SK-N-SH treated with all-trans-retinoic acid at 6 μM for 48 hours (cell line): ENCODE measurements around the gene IKBKE.

Source experiments
- ATAC-seq: fragments of 200-7000 bp; cut with Tn5 transposase; 3 replicates; pipeline ENCODE4 v1.9.1; 2020; ENCODE audit warnings: mild to moderate bottlenecking, moderate library complexity
- ARNTL ChIP-seq: fragments of 450-650 bp; formaldehyde crosslinking; IDR thresholded peaks from 2 replicates; pipeline ENCODE4 v1.5.0; 2020; ENCODE audit warnings: low read depth, mild to moderate bottlenecking, moderate library complexity, borderline replicate concordance
- BACH2 ChIP-seq: fragments of 250-450 bp; sonication (Bioruptor Pico); IDR thresholded peaks from 2 replicates; pipeline ENCODE4 v1.9.0; 2021; ENCODE audit warnings: mild to moderate bottlenecking, borderline replicate concordance
- CREB5 ChIP-seq: fragments of 250-450 bp; sonication (Bioruptor Pico); IDR thresholded peaks from 2 replicates; pipeline ENCODE4 v1.5.1; 2020; ENCODE audit warnings: low read depth, mild to moderate bottlenecking, moderate library complexity
- CSDC2 ChIP-seq: fragments of 250-450 bp; sonication (Bioruptor Pico); IDR thresholded peaks from 2 replicates; pipeline ENCODE4 v1.5.0; 2020; ENCODE audit warnings: mild to moderate bottlenecking, moderate library complexity
- CSRNP3 ChIP-seq: fragments of 250-450 bp; sonication (Bioruptor Pico); IDR thresholded peaks from 2 replicates; pipeline ENCODE4 v1.5.1; 2021; ENCODE audit warnings: mild to moderate bottlenecking, moderate library complexity
- ESRRG ChIP-seq: fragments of 250-450 bp; sonication (Bioruptor Pico); IDR thresholded peaks from 2 replicates; pipeline ENCODE4 v1.6.1; 2021; ENCODE audit warnings: mild to moderate bottlenecking
- GLIS3 ChIP-seq: fragments of 250-450 bp; sonication (Bioruptor Pico); IDR thresholded peaks from 2 replicates; pipeline ENCODE4 v1.5.0; 2020; ENCODE audit warnings: mild to moderate bottlenecking, moderate library complexity
- OSR1 ChIP-seq: fragments of 250-450 bp; sonication (Bioruptor Pico); IDR thresholded peaks from 2 replicates; pipeline ENCODE4 v1.8.0; 2022; ENCODE audit warnings: moderate library complexity, mild to moderate bottlenecking, inconsistent platforms
- POU6F1 ChIP-seq: fragments of 250-450 bp; sonication (Bioruptor Pico); IDR thresholded peaks from 2 replicates; pipeline ENCODE4 v1.8.0; 2021; ENCODE audit warnings: low read depth, mild to moderate bottlenecking, moderate library complexity, borderline replicate concordance
- PPARA ChIP-seq: fragments of 250-450 bp; sonication (Bioruptor Pico); IDR thresholded peaks from 2 replicates; pipeline ENCODE4 v1.5.0; 2020; ENCODE audit warnings: mild to moderate bottlenecking, borderline replicate concordance
- RARB ChIP-seq: fragments of 250-450 bp; sonication (Bioruptor Pico); IDR thresholded peaks from 2 replicates; pipeline ENCODE4 v1.8.0; 2021; ENCODE audit warnings: mild to moderate bottlenecking, moderate library complexity
- TCF4 ChIP-seq: fragments of 250-450 bp; sonication (Bioruptor Pico); IDR thresholded peaks from 2 replicates; pipeline ENCODE4 v1.8.0; 2021; ENCODE audit warnings: mild to moderate bottlenecking, moderate library complexity, borderline replicate concordance
- TOX ChIP-seq: fragments of 250-450 bp; sonication (Bioruptor Pico); IDR thresholded peaks from 2 replicates; pipeline ENCODE4 v1.8.0; 2021; ENCODE audit warnings: mild to moderate bottlenecking, moderate library complexity, borderline replicate concordance
- ZC3H10 ChIP-seq: fragments of 250-450 bp; sonication (Bioruptor Pico); IDR thresholded peaks from 2 replicates; pipeline ENCODE4 v1.5.1; 2021; ENCODE audit warnings: mild to moderate bottlenecking, moderate library complexity
- ZFP30 ChIP-seq: fragments of 450-650 bp; formaldehyde crosslinking; IDR thresholded peaks from 2 replicates; pipeline ENCODE4 v1.5.0; 2022; ENCODE audit warnings: mild to moderate bottlenecking, moderate library complexity
- ZNF565 ChIP-seq: fragments of 450-650 bp; formaldehyde crosslinking; conservative IDR thresholded peaks from 2 replicates; pipeline ENCODE4 v1.5.0; 2020; ENCODE audit warnings: low read depth, mild to moderate bottlenecking, moderate library complexity
- ZNF70 ChIP-seq: fragments of 450-650 bp; formaldehyde crosslinking; IDR thresholded peaks from 2 replicates; pipeline ENCODE4 v1.5.0; 2020; ENCODE audit warnings: mild to moderate bottlenecking, moderate library complexity
- ZNF8 ChIP-seq: fragments of 450-650 bp; formaldehyde crosslinking; IDR thresholded peaks from 2 replicates; pipeline ENCODE4 v1.5.0; 2020; ENCODE audit warnings: mild to moderate bottlenecking, moderate library complexity
- TF ChIP-seq, protein P1 (sequence below): fragments of 250-450 bp; sonication (Bioruptor Pico); IDR thresholded peaks from 2 replicates; pipeline ENCODE4 v1.5.0; 2020; ENCODE audit warnings: mild to moderate bottlenecking, moderate library complexity
- TF ChIP-seq, protein P2 (sequence below): fragments of 250-450 bp; sonication (Bioruptor Pico); IDR thresholded peaks from 2 replicates; pipeline ENCODE4 v1.8.0; 2020; ENCODE audit warnings: mild to moderate bottlenecking, moderate library complexity, borderline replicate concordance

IKBKE gene

GRCh38 chr1:206451134-206451686 is 19.1 kb upstream of the IKBKE start (continued):
- no peak for TF ChIP-seq PPARA (CRISPR knock-in tag)

- no peak for ATAC-seq
- TF ChIP-seq ZNF8 (no peak), ZNF70 (no peak), TCF4 (CRISPR knock-in tag) (no peak), PPARA (CRISPR knock-in tag) (no peak), TOX (CRISPR knock-in tag) (no peak), ESRRG (no peak), CREB5 (CRISPR knock-in tag) (no peak), ARNTL (CRISPR knock-in tag) (no peak), CSRNP3 (no peak), CSDC2 (CRISPR knock-in tag) (no peak), RARB (CRISPR knock-in tag) (no peak), OSR1 (CRISPR knock-in tag) (no peak), POU6F1 (CRISPR knock-in tag) (no peak), BACH2 (CRISPR knock-in tag) (no peak), ZFP30 (CRISPR knock-in tag) (no peak), GLIS3 (CRISPR knock-in tag) (no peak), ZNF565 (CRISPR knock-in tag) (no peak), ZC3H10 (no peak)
- TF ChIP-seq, protein P1, sequence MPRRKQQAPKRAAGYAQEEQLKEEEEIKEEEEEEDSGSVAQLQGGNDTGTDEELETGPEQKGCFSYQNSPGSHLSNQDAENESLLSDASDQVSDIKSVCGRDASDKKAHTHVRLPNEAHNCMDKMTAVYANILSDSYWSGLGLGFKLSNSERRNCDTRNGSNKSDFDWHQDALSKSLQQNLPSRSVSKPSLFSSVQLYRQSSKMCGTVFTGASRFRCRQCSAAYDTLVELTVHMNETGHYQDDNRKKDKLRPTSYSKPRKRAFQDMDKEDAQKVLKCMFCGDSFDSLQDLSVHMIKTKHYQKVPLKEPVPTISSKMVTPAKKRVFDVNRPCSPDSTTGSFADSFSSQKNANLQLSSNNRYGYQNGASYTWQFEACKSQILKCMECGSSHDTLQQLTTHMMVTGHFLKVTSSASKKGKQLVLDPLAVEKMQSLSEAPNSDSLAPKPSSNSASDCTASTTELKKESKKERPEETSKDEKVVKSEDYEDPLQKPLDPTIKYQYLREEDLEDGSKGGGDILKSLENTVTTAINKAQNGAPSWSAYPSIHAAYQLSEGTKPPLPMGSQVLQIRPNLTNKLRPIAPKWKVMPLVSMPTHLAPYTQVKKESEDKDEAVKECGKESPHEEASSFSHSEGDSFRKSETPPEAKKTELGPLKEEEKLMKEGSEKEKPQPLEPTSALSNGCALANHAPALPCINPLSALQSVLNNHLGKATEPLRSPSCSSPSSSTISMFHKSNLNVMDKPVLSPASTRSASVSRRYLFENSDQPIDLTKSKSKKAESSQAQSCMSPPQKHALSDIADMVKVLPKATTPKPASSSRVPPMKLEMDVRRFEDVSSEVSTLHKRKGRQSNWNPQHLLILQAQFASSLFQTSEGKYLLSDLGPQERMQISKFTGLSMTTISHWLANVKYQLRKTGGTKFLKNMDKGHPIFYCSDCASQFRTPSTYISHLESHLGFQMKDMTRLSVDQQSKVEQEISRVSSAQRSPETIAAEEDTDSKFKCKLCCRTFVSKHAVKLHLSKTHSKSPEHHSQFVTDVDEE (CRISPR knock-in tag) = no peak
- TF ChIP-seq, protein P2, sequence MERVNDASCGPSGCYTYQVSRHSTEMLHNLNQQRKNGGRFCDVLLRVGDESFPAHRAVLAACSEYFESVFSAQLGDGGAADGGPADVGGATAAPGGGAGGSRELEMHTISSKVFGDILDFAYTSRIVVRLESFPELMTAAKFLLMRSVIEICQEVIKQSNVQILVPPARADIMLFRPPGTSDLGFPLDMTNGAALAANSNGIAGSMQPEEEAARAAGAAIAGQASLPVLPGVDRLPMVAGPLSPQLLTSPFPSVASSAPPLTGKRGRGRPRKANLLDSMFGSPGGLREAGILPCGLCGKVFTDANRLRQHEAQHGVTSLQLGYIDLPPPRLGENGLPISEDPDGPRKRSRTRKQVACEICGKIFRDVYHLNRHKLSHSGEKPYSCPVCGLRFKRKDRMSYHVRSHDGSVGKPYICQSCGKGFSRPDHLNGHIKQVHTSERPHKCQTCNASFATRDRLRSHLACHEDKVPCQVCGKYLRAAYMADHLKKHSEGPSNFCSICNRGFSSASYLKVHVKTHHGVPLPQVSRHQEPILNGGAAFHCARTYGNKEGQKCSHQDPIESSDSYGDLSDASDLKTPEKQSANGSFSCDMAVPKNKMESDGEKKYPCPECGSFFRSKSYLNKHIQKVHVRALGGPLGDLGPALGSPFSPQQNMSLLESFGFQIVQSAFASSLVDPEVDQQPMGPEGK (CRISPR knock-in tag) = no peak
Observed at GRCh38 chr1:206453111-206453510, 17.2 kb upstream of the IKBKE start.

- TF ChIP-seq CSRNP3 = no peak
- ATAC-seq = peak; percentile 1; the same call in 2 of the 3 replicates
Observed at GRCh38 chr1:206455289-206455665, 15.0 kb upstream of the IKBKE start.
